Stimulated activated effector memory CD8-positive, alpha-beta T cell treated with anti-CD3 and anti-CD28 coated beads, Interleukin-12 subunit alpha, Interleukin-12 subunit beta, amount 100 ng/mL, for 72 hours (primary cell): ENCODE data around the gene NFATC1.
A peak's percentile ranks its signal among the peaks of the same experiment; 100 is the strongest.

Source experiments
- ATAC-seq: fragments of 150-1000 bp; cut with Tn5 transposase; 2 replicates; pipeline ENCODE4 v1.10.0; 2021
- DNase-seq, 2 donors: peaks; one replicate each; pipeline ENCODE4 v3.0.0; 2021 to 2022; ENCODE audit warnings: low spot score in 2 of 2
- H3K27ac Mint-ChIP-seq: one replicate; pipeline ENCODE4 v1.8.0; 2022; ENCODE audit warnings: mild to moderate bottlenecking, mixed read lengths
- H3K36me3 Mint-ChIP-seq: one replicate; pipeline ENCODE4 v1.8.0; 2022; ENCODE audit warnings: mild to moderate bottlenecking, mixed read lengths
- H3K4me1 Mint-ChIP-seq: one replicate; pipeline ENCODE4 v1.8.0; 2022; ENCODE audit warnings: mixed read lengths
- H3K4me3 Mint-ChIP-seq: one replicate; pipeline ENCODE4 v1.8.0; 2022; ENCODE audit warnings: mild to moderate bottlenecking, mixed read lengths
- H3K9me3 Mint-ChIP-seq: one replicate; pipeline ENCODE4 v1.8.0; 2022; ENCODE audit warnings: mixed read lengths

NFATC1 gene

DNA sequence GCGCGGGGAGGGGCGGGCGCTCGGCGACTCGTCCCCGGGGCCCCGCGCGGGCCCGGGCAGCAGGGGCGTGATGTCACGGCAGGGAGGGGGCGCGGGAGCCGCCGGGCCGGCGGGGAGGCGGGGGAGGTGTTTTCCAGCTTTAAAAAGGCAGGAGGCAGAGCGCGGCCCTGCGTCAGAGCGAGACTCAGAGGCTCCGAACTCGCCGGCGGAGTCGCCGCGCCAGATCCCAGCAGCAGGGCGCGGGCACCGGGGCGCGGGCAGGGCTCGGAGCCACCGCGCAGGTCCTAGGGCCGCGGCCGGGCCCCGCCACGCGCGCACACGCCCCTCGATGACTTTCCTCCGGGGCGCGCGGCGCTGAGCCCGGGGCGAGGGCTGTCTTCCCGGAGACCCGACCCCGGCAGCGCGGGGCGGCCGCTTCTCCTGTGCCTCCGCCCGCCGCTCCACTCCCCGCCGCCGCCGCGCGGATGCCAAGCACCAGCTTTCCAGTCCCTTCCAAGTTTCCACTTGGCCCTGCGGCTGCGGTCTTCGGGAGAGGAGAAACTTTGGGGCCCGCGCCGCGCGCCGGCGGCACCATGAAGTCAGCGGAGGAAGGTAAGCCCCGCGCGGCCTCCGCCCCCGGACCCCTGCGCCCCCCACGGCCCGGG lies at the start of gene NFATC1:
NFATC1 (plus strand) TSS at position 170 of the 644 bp plus-strand sequence; CDS start at position 465, 295 bp downstream.
- peaks cover 9% of the 10 kb centered on the region for H3K36me3 Mint-ChIP-seq
- H3K27ac Mint-ChIP-seq = peak within 1 kb of the TSS; percentile 48
- DNase-seq (peak; percentile 51 to 74), ATAC-seq (peak; percentile 58)
- no peaks in the 10 kb centered on the region for H3K9me3 Mint-ChIP-seq
- peak within 1 kb of the TSS; percentile 82 for H3K4me3 Mint-ChIP-seq
- H3K4me1 Mint-ChIP-seq = peaks cover 28% of the 10 kb centered on the region

DNA sequence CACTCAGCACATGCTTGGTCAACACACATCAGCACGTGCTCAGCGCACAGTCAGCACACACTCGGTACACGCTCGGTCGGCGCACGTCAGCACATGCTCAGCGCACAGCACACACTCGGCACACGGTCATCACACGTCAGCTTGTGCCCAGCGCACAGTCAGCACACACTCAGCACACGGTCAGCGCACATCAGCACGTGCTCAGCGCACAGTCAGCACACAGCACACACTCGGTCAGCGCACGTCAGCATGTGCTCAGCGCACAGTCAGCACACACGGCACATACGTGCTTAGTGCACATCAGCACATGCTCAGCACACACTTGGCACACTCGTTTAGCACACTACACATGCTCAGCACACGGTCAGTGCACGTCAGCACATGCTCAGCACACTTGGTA lies 49.7 kb upstream of the NFATC1 start:
- Mint-ChIP-seq H3K4me3 (no peak overlapping the region), H3K9me3 (no peaks in the 10 kb centered on the region), H3K27ac (no peak overlapping the region), H3K4me1 (no peaks in the 10 kb centered on the region), H3K36me3 (peaks cover 62% of the 10 kb centered on the region)
- ATAC-seq (no peak), DNase-seq (no peak)

DNA sequence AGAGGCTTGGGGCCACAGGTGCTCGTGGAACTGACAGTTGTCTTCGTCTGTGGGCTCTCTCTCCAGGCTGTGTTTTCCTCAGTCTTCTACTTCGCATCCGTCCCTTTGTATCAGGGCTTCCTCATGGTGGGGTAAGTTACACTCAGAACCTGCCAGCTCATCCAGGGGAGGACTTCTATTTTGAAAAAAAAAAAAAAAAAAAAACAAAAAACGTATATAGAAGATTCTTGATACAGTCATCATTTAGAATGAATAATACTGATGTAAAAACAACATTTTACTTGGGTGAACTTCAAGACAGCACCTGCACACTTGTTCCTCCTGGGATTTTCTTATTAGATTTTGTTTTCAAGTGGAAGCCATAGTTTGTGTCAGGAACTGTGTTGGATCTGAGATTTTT lies 47.7 kb upstream of the NFATC1 start:
- Mint-ChIP-seq H3K36me3 (peaks cover 57% of the 10 kb centered on the region), H3K27ac (peak overlapping the region; percentile 20), H3K9me3 (no peaks in the 10 kb centered on the region), H3K4me3 (no peak overlapping the region), H3K4me1 (no peaks in the 10 kb centered on the region)
- DNase-seq (no peak), ATAC-seq (no peak)

DNA sequence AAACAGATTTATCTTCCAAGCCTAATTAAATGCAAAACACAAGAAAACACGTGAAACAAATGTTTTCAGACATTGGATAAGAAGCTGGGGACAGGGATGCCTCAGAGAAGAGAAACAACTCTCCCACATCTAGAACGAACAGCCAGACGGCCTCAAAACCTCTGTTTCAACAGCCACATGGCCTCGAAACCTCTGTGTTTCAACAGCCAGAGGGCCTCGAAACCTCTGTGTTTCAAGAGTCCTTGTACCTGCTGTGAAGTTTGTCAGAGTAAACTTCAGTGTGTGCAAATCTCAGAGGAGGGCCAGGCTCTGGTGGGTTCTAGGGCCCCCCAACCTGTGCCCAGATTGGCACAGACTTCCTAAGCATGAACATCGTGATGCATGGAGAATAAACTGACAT lies 43.3 kb upstream of the NFATC1 start:
- Mint-ChIP-seq H3K36me3 (peaks cover 21% of the 10 kb centered on the region), H3K27ac (no peak overlapping the region), H3K9me3 (no peaks in the 10 kb centered on the region), H3K4me3 (no peak overlapping the region), H3K4me1 (no peaks in the 10 kb centered on the region)
- ATAC-seq (no peak), DNase-seq (no peak)

DNA sequence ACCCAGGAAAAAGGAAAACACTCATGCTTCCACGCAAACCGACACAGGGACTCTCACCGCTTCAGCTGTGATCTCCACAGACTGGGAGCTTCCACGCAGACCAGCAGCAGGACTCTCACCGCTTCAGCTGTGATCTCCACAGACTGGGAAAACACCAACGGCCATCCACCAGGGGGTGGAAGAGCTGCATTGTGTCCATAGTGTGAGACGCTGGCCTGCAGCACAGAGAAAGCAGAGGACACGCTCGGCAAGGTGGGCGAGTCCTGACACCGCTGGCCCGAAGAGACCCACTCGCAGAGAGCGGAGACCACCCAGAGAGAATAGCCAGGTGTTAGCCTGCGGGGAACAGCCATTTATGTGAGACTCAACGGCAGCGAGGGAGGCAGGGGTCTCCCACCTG lies 42.5 kb upstream of the NFATC1 start:
- Mint-ChIP-seq H3K27ac (no peak overlapping the region), H3K4me3 (no peak overlapping the region), H3K9me3 (no peaks in the 10 kb centered on the region), H3K36me3 (peaks cover 12% of the 10 kb centered on the region), H3K4me1 (no peaks in the 10 kb centered on the region)
- ATAC-seq = no peak
- DNase-seq = no peak

DNA sequence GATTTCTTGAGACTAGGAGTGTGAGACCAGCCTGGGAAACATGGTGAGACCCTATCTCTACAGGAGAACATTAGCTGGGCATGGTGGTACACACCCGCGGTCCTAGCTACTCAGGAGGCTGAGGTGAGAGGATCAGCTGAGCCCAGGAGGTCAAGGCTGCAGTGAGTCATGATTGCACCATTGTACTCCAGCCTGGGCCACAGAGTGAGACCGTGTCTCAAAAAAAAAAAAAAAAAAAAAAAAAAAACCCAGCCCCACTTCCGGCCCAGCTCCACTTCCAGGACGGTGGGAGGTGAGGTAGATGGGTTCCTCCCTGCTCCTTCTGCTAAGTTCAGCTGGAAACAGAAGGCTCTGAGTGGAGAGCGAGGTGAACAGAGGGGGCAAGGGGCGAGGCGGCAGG lies 41.4 kb upstream of the NFATC1 start:
- H3K9me3 Mint-ChIP-seq = no peaks in the 10 kb centered on the region
- no peak overlapping the region for H3K27ac Mint-ChIP-seq
- peaks cover 12% of the 10 kb centered on the region for H3K36me3 Mint-ChIP-seq
- no peak for ATAC-seq
- H3K4me3 Mint-ChIP-seq = no peak overlapping the region
- no peaks in the 10 kb centered on the region for H3K4me1 Mint-ChIP-seq
- DNase-seq = no peak

DNA sequence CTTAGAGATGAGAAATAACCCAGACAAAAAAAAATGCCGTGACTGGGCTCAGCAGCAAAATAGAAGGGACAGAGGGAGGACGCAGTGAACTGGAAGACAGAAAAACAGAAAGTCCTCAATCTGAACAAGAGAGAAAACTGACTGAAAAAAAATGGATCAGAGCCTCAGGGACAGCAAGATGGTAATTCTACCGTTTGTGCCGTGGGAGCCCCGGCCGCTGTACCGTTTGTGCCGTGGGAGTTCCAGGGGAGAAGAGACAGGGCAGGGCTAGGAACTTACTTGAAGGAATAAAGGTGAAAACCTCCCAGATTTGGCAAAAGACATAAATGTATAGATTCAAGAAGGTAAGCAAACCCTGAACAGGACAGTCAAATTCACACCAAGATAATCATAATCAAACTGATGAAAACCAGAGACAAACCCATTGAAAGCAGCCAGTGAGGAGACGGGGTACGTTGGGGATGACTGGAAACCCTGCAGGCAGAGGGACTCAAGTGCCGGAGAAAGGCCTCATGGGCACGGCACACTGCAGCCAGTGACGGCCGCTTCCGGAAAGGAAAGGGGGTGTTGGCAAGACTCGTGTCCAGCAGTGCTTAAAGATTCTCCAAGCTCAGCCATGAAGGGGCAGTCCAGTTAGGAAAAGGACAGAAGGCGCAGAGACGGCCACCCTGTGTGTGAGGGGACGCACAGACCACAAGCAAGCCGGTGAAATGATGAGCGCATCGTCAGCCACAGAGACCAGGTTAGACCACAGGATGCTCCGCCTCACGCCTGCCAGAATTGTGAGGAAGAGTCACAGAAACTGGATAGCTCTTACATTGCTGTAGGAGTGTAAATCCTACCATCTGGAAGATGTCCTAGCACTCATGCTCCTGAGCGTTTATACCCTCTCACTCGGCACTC lies 40.0 kb upstream of the NFATC1 start:
- DNase-seq (no peak), ATAC-seq (no peak)
- no peak overlapping the region for H3K4me3 Mint-ChIP-seq
- H3K36me3 Mint-ChIP-seq = peaks cover 21% of the 10 kb centered on the region
- no peaks in the 10 kb centered on the region for H3K9me3 Mint-ChIP-seq
- peak overlapping the region; percentile 37 for H3K27ac Mint-ChIP-seq
- no peaks in the 10 kb centered on the region for H3K4me1 Mint-ChIP-seq

DNA sequence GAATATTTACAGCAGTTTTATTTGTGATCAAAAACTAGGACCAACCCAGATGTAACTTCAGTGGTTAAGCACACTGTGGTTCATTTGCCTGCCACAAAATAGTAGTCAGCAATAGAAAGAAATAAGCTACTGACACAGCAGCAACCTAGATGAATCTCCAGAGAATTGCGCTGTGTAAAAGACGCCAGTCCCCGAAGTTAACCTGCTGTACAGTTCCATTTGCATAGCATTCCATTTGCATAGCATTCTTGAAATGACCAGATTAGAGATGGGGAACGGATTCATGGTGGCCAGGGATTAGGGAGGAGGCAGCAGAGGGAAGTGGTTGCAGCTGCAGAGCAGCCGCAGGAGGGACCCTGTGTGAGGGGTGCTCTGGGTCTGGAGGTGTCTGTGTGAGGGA lies 39.3 kb upstream of the NFATC1 start:
- DNase-seq (no peak), ATAC-seq (no peak)
- no peaks in the 10 kb centered on the region for H3K4me1 Mint-ChIP-seq
- H3K4me3 Mint-ChIP-seq = no peak overlapping the region
- H3K27ac Mint-ChIP-seq = no peak overlapping the region
- no peaks in the 10 kb centered on the region for H3K9me3 Mint-ChIP-seq
- H3K36me3 Mint-ChIP-seq = peaks cover 23% of the 10 kb centered on the region

DNA sequence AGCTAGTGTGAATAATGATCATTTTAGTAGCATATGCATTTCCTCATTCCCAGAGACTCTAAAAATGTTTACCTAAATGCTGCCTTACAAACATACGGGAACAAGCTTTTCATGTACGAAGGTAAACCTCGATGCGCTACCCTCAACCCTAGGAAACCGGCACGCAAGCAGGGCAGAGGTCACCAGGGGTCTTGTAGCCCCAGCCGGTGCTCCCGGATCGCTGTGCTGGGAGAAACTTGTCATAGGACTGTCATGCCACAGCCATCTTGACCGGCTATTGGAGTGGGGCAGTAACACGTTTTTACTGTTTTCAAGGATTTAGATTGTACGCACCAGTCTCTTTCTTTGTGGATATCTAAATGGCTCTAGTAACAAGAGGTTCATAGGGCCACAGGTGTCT lies 34.8 kb upstream of the NFATC1 start:
- no peak overlapping the region for H3K27ac Mint-ChIP-seq
- peaks cover 35% of the 10 kb centered on the region for H3K36me3 Mint-ChIP-seq
- H3K4me3 Mint-ChIP-seq = no peak overlapping the region
- no peaks in the 10 kb centered on the region for H3K9me3 Mint-ChIP-seq
- ATAC-seq (no peak), DNase-seq (no peak)
- H3K4me1 Mint-ChIP-seq = no peaks in the 10 kb centered on the region

DNA sequence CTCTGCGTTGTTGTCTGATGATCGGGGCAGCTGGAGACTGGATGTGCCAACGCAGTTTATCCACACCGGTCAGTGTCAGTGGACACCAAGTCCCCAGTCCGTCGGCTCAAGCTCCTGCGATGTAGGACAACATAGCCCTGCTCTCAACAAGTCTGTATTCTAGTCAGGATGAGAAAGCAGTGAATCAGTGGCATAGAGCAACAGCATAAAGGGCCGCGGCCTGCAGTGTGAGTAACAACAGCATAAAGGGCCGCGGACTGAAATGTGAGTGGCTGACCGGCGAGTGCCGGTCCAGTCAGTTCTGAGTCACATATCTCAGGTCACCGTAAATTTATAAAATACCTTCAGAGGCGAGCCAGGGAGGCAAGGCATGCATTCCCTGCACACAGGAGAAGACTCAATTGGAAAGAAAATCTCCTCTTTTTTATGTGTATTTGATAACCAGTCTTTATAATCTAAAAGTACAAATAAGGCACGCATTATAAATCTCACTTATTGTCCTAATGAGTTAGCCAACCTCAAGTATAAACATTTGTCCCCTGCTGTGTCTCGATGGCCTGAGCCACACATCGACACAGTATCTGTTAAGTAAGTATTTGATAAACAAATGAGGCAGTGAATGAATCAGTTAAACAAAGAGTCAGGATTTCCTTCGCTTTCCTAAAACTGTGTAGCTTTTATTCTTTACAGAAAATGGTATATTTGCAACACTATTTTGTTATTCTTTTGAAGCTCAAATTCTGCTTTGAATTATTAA lies 33.8 kb upstream of the NFATC1 start:
- Mint-ChIP-seq H3K4me1 (no peaks in the 10 kb centered on the region), H3K9me3 (no peaks in the 10 kb centered on the region), H3K36me3 (peaks cover 35% of the 10 kb centered on the region), H3K4me3 (no peak overlapping the region), H3K27ac (no peak overlapping the region)
- ATAC-seq (no peak), DNase-seq (no peak)

DNA sequence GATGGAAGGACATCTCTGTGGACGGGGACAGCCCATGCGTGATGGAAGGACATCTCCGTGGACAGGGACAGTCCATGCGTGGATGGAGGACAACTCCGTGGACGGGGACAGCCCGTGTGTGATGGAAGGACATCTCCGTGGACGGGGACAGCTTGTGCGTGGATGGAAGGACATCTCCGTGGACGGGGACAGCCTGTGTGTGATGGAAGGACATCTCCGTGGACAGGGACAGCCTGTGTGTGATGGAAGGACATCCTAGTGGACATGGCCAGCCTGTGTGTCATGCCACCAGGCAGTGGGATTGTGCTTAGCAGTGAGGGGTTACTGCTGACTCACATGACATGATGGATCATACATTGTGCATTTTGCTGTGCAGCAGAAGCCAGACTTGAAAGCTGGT lies 30.0 kb upstream of the NFATC1 start:
- Mint-ChIP-seq H3K4me1 (peaks cover 16% of the 10 kb centered on the region), H3K36me3 (peaks cover 21% of the 10 kb centered on the region), H3K9me3 (no peaks in the 10 kb centered on the region), H3K27ac (no peak overlapping the region), H3K4me3 (no peak overlapping the region)
- no peak for ATAC-seq
- no peak for DNase-seq

DNA sequence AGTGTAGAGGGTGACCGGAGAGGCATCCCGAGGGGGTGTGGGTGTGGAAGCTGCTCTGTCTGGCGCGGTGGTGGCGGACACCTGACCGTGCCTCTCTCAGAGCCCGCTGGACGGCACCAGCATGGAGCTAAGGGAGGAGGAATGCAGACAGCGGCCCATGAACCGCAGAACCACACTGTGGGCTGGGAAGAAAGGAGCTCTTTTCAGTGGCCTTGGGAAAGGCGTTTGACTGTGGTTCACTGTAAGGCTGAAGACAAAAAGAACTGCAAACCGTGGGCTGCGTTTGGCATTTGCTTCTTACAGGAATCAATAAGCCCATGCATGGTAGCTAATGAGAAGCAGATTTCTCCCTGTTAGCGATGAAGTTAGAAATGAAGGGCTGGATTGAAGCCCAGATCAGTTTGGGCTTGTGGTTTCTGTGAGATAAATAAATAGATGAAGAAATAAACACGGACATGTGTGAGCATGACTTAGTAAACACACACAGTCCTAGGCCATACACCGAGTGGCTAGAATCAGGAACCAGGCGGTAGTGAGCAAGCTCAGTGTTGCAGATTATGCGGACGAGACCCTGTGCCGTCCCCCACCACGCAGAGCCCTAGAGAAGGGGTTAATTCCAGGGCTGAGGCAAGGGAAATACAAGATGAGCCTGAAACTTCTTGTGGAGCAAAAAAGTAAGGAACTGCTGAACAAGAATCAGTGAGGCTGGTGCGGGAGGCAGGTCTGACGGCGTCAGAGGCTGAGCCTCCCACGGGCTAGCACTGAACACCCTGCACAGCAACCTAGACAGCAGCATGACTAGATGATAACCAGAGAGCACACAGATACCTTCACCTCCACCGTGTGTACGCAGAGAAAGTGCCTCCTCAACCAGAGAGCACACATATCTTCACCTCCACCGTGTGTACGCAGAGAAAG lies 29.3 kb upstream of the NFATC1 start:
- H3K4me3 Mint-ChIP-seq = no peak overlapping the region
- H3K27ac Mint-ChIP-seq = no peak overlapping the region
- H3K9me3 Mint-ChIP-seq = no peaks in the 10 kb centered on the region
- DNase-seq = no peak
- H3K36me3 Mint-ChIP-seq = peaks cover 19% of the 10 kb centered on the region
- H3K4me1 Mint-ChIP-seq = peaks cover 18% of the 10 kb centered on the region
- ATAC-seq = no peak

DNA sequence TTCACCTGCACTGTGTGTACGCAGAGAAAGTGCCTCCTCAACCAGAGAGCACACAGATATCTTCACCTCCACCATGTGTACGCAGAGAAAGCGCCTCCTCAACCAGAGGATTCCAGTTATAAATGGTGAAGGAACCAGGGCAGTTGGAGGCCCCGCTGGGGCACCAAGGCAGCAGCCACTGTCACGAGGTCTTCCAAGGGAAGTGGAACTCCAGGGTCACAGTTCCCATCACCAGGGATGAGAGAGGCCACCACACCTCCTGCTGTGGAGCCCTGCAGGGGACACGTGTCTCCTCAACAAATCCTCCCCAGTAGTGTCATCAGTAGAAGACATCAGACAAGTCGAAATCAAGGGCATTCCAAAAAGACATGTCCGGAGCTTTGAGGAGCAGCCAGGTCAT lies 28.2 kb upstream of the NFATC1 start:
- Mint-ChIP-seq H3K4me1 (peaks cover 25% of the 10 kb centered on the region), H3K27ac (peak overlapping the region; percentile 11)
- no peak for DNase-seq

DNA sequence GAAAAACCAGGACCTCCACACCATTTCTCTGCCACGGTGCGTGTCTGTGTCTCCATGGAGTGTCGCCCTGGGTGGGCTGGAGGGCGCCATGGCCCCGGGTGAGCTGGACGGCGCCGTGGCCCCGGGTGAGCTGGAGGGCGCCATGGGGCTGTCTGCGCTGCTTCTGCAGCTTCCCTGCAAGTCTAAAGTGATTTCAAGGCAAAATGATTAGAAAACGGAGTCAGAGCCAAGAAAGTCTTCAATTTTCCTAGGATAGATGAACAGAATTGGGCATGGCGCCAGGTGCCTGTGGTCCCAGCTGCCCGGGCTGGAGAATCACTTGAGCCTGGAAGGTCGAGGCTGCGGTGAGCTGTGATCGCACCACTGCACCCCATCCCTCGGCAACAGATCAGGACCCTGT lies 27.7 kb upstream of the NFATC1 start:
- no peak for ATAC-seq
- no peak for DNase-seq
- H3K36me3 Mint-ChIP-seq = peaks cover 9% of the 10 kb centered on the region
- H3K27ac Mint-ChIP-seq = peak overlapping the region; percentile 76
- no peaks in the 10 kb centered on the region for H3K9me3 Mint-ChIP-seq
- no peak overlapping the region for H3K4me3 Mint-ChIP-seq
- H3K4me1 Mint-ChIP-seq = peaks cover 25% of the 10 kb centered on the region

More for the DNA sequence above, 28.2 kb upstream of the NFATC1 start:
- Mint-ChIP-seq H3K9me3 (no peaks in the 10 kb centered on the region), H3K4me3 (no peak overlapping the region), H3K36me3 (peaks cover 9% of the 10 kb centered on the region)
- no peak for ATAC-seq

DNA sequence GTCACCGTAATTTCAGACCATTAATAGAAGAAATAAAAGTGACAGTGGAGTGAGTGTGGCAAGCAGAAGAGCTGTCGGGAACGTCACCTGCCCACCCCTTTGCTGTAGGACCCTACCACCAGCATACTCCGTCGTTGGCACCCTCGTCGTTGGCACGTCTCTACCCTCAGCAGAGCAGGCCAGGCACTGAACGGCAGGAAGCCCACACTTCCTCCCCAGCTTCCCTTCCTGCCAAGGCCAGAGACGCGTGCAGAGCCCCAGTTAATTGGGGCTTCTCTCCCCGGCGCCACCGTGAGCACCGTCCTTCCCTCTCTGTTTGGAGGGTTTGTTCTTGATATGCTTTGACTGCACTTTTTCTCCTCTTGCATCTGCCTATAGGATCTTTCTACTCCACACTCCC lies 27.0 kb upstream of the NFATC1 start:
- no peak for DNase-seq
- Mint-ChIP-seq H3K4me1 (peaks cover 25% of the 10 kb centered on the region), H3K9me3 (no peaks in the 10 kb centered on the region), H3K36me3 (peaks cover 7% of the 10 kb centered on the region), H3K4me3 (no peak overlapping the region), H3K27ac (peak overlapping the region; percentile 76)
- peak; percentile 50 for ATAC-seq
